SK-N-SH treated with all-trans-retinoic acid at 6 μM for 48 hours (cell line): ENCODE results near the gene APMAP.

Experiments used
- ATAC-seq: fragments of 200-7000 bp; cut with Tn5 transposase; 3 replicates; pipeline ENCODE4 v1.9.1; 2020; ENCODE audit warnings: mild to moderate bottlenecking, moderate library complexity
- BACH2 ChIP-seq: fragments of 250-450 bp; sonication (Bioruptor Pico); IDR thresholded peaks from 2 replicates; pipeline ENCODE4 v1.9.0; 2021; ENCODE audit warnings: mild to moderate bottlenecking, borderline replicate concordance
- CREB5 ChIP-seq: fragments of 250-450 bp; sonication (Bioruptor Pico); IDR thresholded peaks from 2 replicates; pipeline ENCODE4 v1.5.1; 2020; ENCODE audit warnings: low read depth, mild to moderate bottlenecking, moderate library complexity
- GLIS3 ChIP-seq: fragments of 250-450 bp; sonication (Bioruptor Pico); IDR thresholded peaks from 2 replicates; pipeline ENCODE4 v1.5.0; 2020; ENCODE audit warnings: mild to moderate bottlenecking, moderate library complexity
- OSR1 ChIP-seq: fragments of 250-450 bp; sonication (Bioruptor Pico); IDR thresholded peaks from 2 replicates; pipeline ENCODE4 v1.8.0; 2022; ENCODE audit warnings: moderate library complexity, mild to moderate bottlenecking, inconsistent platforms
- PATZ1 ChIP-seq: fragments of 250-450 bp; sonication (Bioruptor Pico); IDR thresholded peaks from 2 replicates; pipeline ENCODE4 v1.8.0; 2020; ENCODE audit warnings: mild to moderate bottlenecking, moderate library complexity, borderline replicate concordance
- POU6F1 ChIP-seq: fragments of 250-450 bp; sonication (Bioruptor Pico); IDR thresholded peaks from 2 replicates; pipeline ENCODE4 v1.8.0; 2021; ENCODE audit warnings: low read depth, mild to moderate bottlenecking, moderate library complexity, borderline replicate concordance
- PPARA ChIP-seq: fragments of 250-450 bp; sonication (Bioruptor Pico); IDR thresholded peaks from 2 replicates; pipeline ENCODE4 v1.5.0; 2020; ENCODE audit warnings: mild to moderate bottlenecking, borderline replicate concordance
- RARB ChIP-seq: fragments of 250-450 bp; sonication (Bioruptor Pico); IDR thresholded peaks from 2 replicates; pipeline ENCODE4 v1.8.0; 2021; ENCODE audit warnings: mild to moderate bottlenecking, moderate library complexity
- SNAI2 ChIP-seq: fragments of 250-450 bp; sonication (Bioruptor Pico); IDR thresholded peaks from 2 replicates; pipeline ENCODE4 v1.5.0; 2020; ENCODE audit warnings: mild to moderate bottlenecking, moderate library complexity
- TCF4 ChIP-seq: fragments of 250-450 bp; sonication (Bioruptor Pico); IDR thresholded peaks from 2 replicates; pipeline ENCODE4 v1.8.0; 2021; ENCODE audit warnings: mild to moderate bottlenecking, moderate library complexity, borderline replicate concordance
- TOX ChIP-seq: fragments of 250-450 bp; sonication (Bioruptor Pico); IDR thresholded peaks from 2 replicates; pipeline ENCODE4 v1.8.0; 2021; ENCODE audit warnings: mild to moderate bottlenecking, moderate library complexity, borderline replicate concordance
- TSHZ2 ChIP-seq: fragments of 250-450 bp; sonication (Bioruptor Pico); IDR thresholded peaks from 2 replicates; pipeline ENCODE4 v1.5.0; 2020; ENCODE audit warnings: mild to moderate bottlenecking, moderate library complexity
- ZC3H10 ChIP-seq: fragments of 250-450 bp; sonication (Bioruptor Pico); IDR thresholded peaks from 2 replicates; pipeline ENCODE4 v1.5.1; 2021; ENCODE audit warnings: mild to moderate bottlenecking, moderate library complexity
- ZFP3 ChIP-seq: fragments of 250-450 bp; sonication (Bioruptor Pico); IDR thresholded peaks from 2 replicates; pipeline ENCODE4 v1.5.0; 2020; ENCODE audit warnings: mild to moderate bottlenecking, moderate library complexity
- ZFP30 ChIP-seq: fragments of 450-650 bp; formaldehyde crosslinking; IDR thresholded peaks from 2 replicates; pipeline ENCODE4 v1.5.0; 2022; ENCODE audit warnings: mild to moderate bottlenecking, moderate library complexity
- ZNF565 ChIP-seq: fragments of 450-650 bp; formaldehyde crosslinking; conservative IDR thresholded peaks from 2 replicates; pipeline ENCODE4 v1.5.0; 2020; ENCODE audit warnings: low read depth, mild to moderate bottlenecking, moderate library complexity
- ZNF70 ChIP-seq: fragments of 450-650 bp; formaldehyde crosslinking; IDR thresholded peaks from 2 replicates; pipeline ENCODE4 v1.5.0; 2020; ENCODE audit warnings: mild to moderate bottlenecking, moderate library complexity
- ZNF8 ChIP-seq: fragments of 450-650 bp; formaldehyde crosslinking; IDR thresholded peaks from 2 replicates; pipeline ENCODE4 v1.5.0; 2020; ENCODE audit warnings: mild to moderate bottlenecking, moderate library complexity

Gene APMAP

GRCh38 chr20:24917056-24917455 lies 75.5 kb downstream of the APMAP start:
- no peak for ATAC-seq
- no peak for TF ChIP-seq ZNF8 (CRISPR knock-in tag)
- TF ChIP-seq CREB5 = no peak
- TF ChIP-seq POU6F1 (CRISPR knock-in tag) = no peak
- no peak for TF ChIP-seq TSHZ2 (CRISPR knock-in tag)
- no peak for TF ChIP-seq PATZ1

GRCh38 chr20:24916412-24916811 lies 76.1 kb downstream of the APMAP start:
- TF ChIP-seq BACH2 (CRISPR knock-in tag) = no peak
- no peak for TF ChIP-seq CREB5
- ATAC-seq = no peak

- TF ChIP-seq GLIS3 (CRISPR knock-in tag) = no peak
- TF ChIP-seq, all 23 proteins: peak for 0
Observed at GRCh38 chr20:24915892-24916291, 76.7 kb downstream of the APMAP start.

GRCh38 chr20:24915440-24915839 lies 77.1 kb downstream of the APMAP start:
- TF ChIP-seq PPARA (no peak), ZNF8 (CRISPR knock-in tag) (no peak), RARB (CRISPR knock-in tag) (no peak), BACH2 (CRISPR knock-in tag) (no peak), TCF4 (CRISPR knock-in tag) (no peak), ZFP3 (CRISPR knock-in tag) (no peak), POU6F1 (CRISPR knock-in tag) (no peak), ZC3H10 (no peak), ZFP30 (CRISPR knock-in tag) (no peak)

More at GRCh38 chr20:24915892-24916291, 76.7 kb downstream of the APMAP start:
- no peak for ATAC-seq

GRCh38 chr20:24914388-24915241 lies 77.9 kb downstream of the APMAP start:
- no peak for ATAC-seq
- TF ChIP-seq CREB5 = no peak
- TF ChIP-seq SNAI2 (CRISPR knock-in tag) = no peak
- TF ChIP-seq ZNF70 (CRISPR knock-in tag) = no peak
- TF ChIP-seq GLIS3 (CRISPR knock-in tag) = no peak
- no peak for TF ChIP-seq ZNF8 (CRISPR knock-in tag)
- TF ChIP-seq RARB (CRISPR knock-in tag) = no peak
- no peak for TF ChIP-seq ZNF565 (CRISPR knock-in tag)
- TF ChIP-seq PPARA = no peak
- TF ChIP-seq BACH2 (CRISPR knock-in tag) = no peak
- no peak for TF ChIP-seq OSR1
- no peak for TF ChIP-seq TCF4 (CRISPR knock-in tag)
- no peak for TF ChIP-seq POU6F1 (CRISPR knock-in tag)
- TF ChIP-seq TOX (CRISPR knock-in tag) = no peak
- TF ChIP-seq ZFP3 (CRISPR knock-in tag) = no peak

More at GRCh38 chr20:24915440-24915839, 77.1 kb downstream of the APMAP start:
- ATAC-seq = no peak
